Ovary (tissue), 3 donors: ENCODE measurements around the gene CRHR1.

ENCODE experiments used
- CTCF ChIP-seq, 3 donors: fragments of 450-650 bp in 2 of 3; fragments of 200-600 bp in 1 of 3; IDR thresholded peaks; one replicate each; pipeline versions ENCODE4 v1.5.1 to v1.8.0; 2016 to 2022; ENCODE audit warnings: antibody characterized with exemption in 3 of 3, mild to moderate bottlenecking in 1 of 3
- EP300 ChIP-seq: sonication (generic); formaldehyde crosslinking; IDR thresholded peaks from one replicate; pipeline ENCODE4 v1.6.1; 2017; ENCODE audit warnings: antibody characterized with exemption
- POLR2A ChIP-seq: fragments of 450-650 bp; IDR thresholded peaks from one replicate; pipeline ENCODE4 v1.6.1; 2017; ENCODE audit warnings: antibody characterized with exemption, mild to moderate bottlenecking, moderate library complexity
- donor health status: DM: no; HTN: no; CAD: no.

DNA sequence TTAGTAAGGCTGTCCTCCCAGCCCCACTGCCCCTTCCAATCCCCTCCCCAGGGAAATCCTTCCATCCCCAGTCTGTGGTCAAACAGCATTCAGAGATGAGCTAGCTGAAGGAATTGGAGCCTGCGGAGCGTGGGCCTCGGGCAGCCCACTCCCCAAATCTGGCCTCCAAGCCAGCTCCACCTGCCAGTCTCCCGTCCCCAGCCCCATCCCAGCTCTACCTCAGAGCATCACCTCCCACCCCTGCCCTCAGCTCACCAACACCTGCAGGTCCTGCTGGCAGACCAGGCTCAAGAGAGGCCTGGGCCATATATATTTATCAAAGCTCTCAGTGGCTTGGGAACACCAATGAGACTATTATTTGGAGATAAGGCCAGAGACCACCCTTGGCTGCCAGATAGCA lies 55.3 kb downstream of the CRHR1 start:
- no peak for TF ChIP-seq POLR2A
- no peak for TF ChIP-seq CTCF (IDR thresholded peaks at IDR 0.05)
- TF ChIP-seq EP300: no peak
